Measurements from ENCODE around the gene CDH6. TPM values are rescaled to one million over a fixed set of nuclear protein-coding genes. Genes with fewer than 3 reads are reported as not detected.

Gene CDH6
- total RNA-seq, 1 experiment from 2014 or later = not detected

GRCh38 chr5:31197183-31197582 lies 3.7 kb downstream of the CDH6 start:
- Histone ChIP-seq H2AFZ (no peak overlapping the region), H3F3A (ENCODE audit: insufficient read depth, low read depth) (no peaks in the 10 kb centered on the region), H3K4me2 (no peak overlapping the region), H3K36me3 (ENCODE audit: low read depth) (no peaks in the 10 kb centered on the region), H3K27me3 (ENCODE audit: insufficient read depth, low read depth) (peaks cover 18% of the 10 kb centered on the region), H3K4me3 (no peak overlapping the region), H3K27ac (no peak overlapping the region), H3K4me1 (replicated peaks; ENCODE audit: insufficient read depth) (peaks cover 5% of the 10 kb centered on the region; the same call in 1 of the 2 replicates), H4K20me1 (ENCODE audit: insufficient read depth) (no peaks in the 10 kb centered on the region), H3K9me3 (ENCODE audit: insufficient read depth, low read depth) (no peaks in the 10 kb centered on the region), H3K79me2 (ENCODE audit: low read depth) (no peaks in the 10 kb centered on the region), H3K9me2 (ENCODE audit: insufficient read depth) (no peaks in the 10 kb centered on the region; the same call in 1 of the 2 replicates)
- TF ChIP-seq EZH2 (IDR thresholded peaks at IDR 0.05; ENCODE audit: low read depth) (no peak), CTCF (conservative IDR thresholded peaks at IDR 0.05) (no peak)
- DNase-seq = no peak
- POLR2A ChIA-PET (ENCODE audit: unreplicated experiment) = no interaction called here
- CTCF ChIA-PET = no interaction called here
- intact Hi-C loops (cut with micrococcal nuclease; ENCODE audit: unreplicated experiment) = no loop called here
- no TSS peak for BruUV-seq (replicated peaks)

- BruUV-seq (replicated peaks) = no TSS peak
- no peak overlapping the region for H2AFZ ChIP-seq
- no peaks in the 10 kb centered on the region for H3K4me1 ChIP-seq (replicated peaks; ENCODE audit: insufficient read depth)
- H3K4me3 ChIP-seq = no peak overlapping the region
- no peak for DNase-seq
- H3K36me3 ChIP-seq (ENCODE audit: low read depth) = no peaks in the 10 kb centered on the region
- ChIA-PET POLR2A (ENCODE audit: unreplicated experiment) (no interaction called here), CTCF (no interaction called here)
- intact Hi-C loops (cut with micrococcal nuclease; ENCODE audit: unreplicated experiment) = no loop called here
- H3K27me3 ChIP-seq (ENCODE audit: insufficient read depth, low read depth) = peaks cover 13% of the 10 kb centered on the region
- TF ChIP-seq CTCF (conservative IDR thresholded peaks at IDR 0.05) (no peak), EZH2 (IDR thresholded peaks at IDR 0.05; ENCODE audit: low read depth) (no peak)
- H3K4me2 ChIP-seq = no peak overlapping the region
- H3F3A ChIP-seq (ENCODE audit: insufficient read depth, low read depth) = no peaks in the 10 kb centered on the region
- H3K9me2 ChIP-seq (ENCODE audit: insufficient read depth) = no peaks in the 10 kb centered on the region; the same call in none of the 2 replicates
- no peaks in the 10 kb centered on the region for H3K79me2 ChIP-seq (ENCODE audit: low read depth)
- no peak overlapping the region for H3K27ac ChIP-seq
- H4K20me1 ChIP-seq (ENCODE audit: insufficient read depth) = no peaks in the 10 kb centered on the region
- H3K9me3 ChIP-seq (ENCODE audit: insufficient read depth, low read depth) = no peaks in the 10 kb centered on the region
Observed at GRCh38 chr5:31204958-31205357, 11.5 kb downstream of the CDH6 start.

- peaks cover 25% of the 10 kb centered on the region for H3K27me3 ChIP-seq (ENCODE audit: insufficient read depth, low read depth)
- H3F3A ChIP-seq (ENCODE audit: insufficient read depth, low read depth) = no peaks in the 10 kb centered on the region
- ChIA-PET POLR2A (ENCODE audit: unreplicated experiment) (no interaction called here), CTCF (no interaction called here)
- H3K27ac ChIP-seq = no peak overlapping the region
- H3K79me2 ChIP-seq (ENCODE audit: low read depth) = no peaks in the 10 kb centered on the region
- TF ChIP-seq CTCF (conservative IDR thresholded peaks at IDR 0.05) = no peak
- TF ChIP-seq EZH2 (IDR thresholded peaks at IDR 0.05; ENCODE audit: low read depth) = no peak
- no peak overlapping the region for H2AFZ ChIP-seq
- no peaks in the 10 kb centered on the region; the same call in 1 of the 2 replicates for H3K9me2 ChIP-seq (ENCODE audit: insufficient read depth)
- no peaks in the 10 kb centered on the region for H3K4me1 ChIP-seq (replicated peaks; ENCODE audit: insufficient read depth)
- no TSS peak for BruUV-seq (replicated peaks)
- intact Hi-C loops (cut with micrococcal nuclease; ENCODE audit: unreplicated experiment) = no loop called here
- no peaks in the 10 kb centered on the region for H3K9me3 ChIP-seq (ENCODE audit: insufficient read depth, low read depth)
- DNase-seq = no peak
- H3K36me3 ChIP-seq (ENCODE audit: low read depth) = no peaks in the 10 kb centered on the region
- H4K20me1 ChIP-seq (ENCODE audit: insufficient read depth) = no peaks in the 10 kb centered on the region
- H3K4me3 ChIP-seq = no peak overlapping the region
- no peak overlapping the region for H3K4me2 ChIP-seq
Observed at GRCh38 chr5:31208043-31208442, 14.6 kb downstream of the CDH6 start.
